Keratinocyte (primary cell): Measurements from ENCODE around the gene METTL2B.
"Not testable (repeated sequence)": the region's sequence is repeated elsewhere in the genome, so short reads cannot be mapped to it uniquely, and the experiment has no call there.

Source experiments
- EZH2 ChIP-seq: IDR thresholded peaks from one replicate; pipeline ENCODE4 v1.6.1; 2012; ENCODE audit warnings: inconsistent platforms, mild to moderate bottlenecking, low read length, moderate library complexity
- TF ChIP-seq, protein P1 (sequence below), 3 experiments: IDR thresholded peaks in 1 of 3; conservative IDR thresholded peaks in 1 of 3; optimal IDR thresholded peaks in 1 of 3; 2 replicates in 2 of 3; 3 replicates in 1 of 3; pipeline versions ENCODE3 to v1.5.1; 2011; ENCODE audit warnings: low read length in 3 of 3, mild to moderate bottlenecking in 3 of 3, moderate library complexity in 2 of 3, control low read depth in 1 of 3, inconsistent platforms in 1 of 3; ENCODE audit not compliant: insufficient read depth in 2 of 3; ENCODE audit errors: extremely low read depth in 1 of 3

GRCh38 chr7:128532956-128533355 lies 56.4 kb downstream of the METTL2B start:
- not testable (repeated sequence) for TF ChIP-seq EZH2
- TF ChIP-seq, protein P1, sequence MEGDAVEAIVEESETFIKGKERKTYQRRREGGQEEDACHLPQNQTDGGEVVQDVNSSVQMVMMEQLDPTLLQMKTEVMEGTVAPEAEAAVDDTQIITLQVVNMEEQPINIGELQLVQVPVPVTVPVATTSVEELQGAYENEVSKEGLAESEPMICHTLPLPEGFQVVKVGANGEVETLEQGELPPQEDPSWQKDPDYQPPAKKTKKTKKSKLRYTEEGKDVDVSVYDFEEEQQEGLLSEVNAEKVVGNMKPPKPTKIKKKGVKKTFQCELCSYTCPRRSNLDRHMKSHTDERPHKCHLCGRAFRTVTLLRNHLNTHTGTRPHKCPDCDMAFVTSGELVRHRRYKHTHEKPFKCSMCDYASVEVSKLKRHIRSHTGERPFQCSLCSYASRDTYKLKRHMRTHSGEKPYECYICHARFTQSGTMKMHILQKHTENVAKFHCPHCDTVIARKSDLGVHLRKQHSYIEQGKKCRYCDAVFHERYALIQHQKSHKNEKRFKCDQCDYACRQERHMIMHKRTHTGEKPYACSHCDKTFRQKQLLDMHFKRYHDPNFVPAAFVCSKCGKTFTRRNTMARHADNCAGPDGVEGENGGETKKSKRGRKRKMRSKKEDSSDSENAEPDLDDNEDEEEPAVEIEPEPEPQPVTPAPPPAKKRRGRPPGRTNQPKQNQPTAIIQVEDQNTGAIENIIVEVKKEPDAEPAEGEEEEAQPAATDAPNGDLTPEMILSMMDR (optimal IDR thresholded peaks at IDR 0.05 in 1 of 3, IDR thresholded peaks at IDR 0.05 in 1 of 3, conservative IDR thresholded peaks at IDR 0.05 in 1 of 3; ENCODE audit: extremely low read depth in 1 of 3, insufficient read depth in 2 of 3, low read length in 3 of 3) = not testable (repeated sequence)
